GM23338 (cell line): ENCODE measurements around the gene MZB1. TPM values are rescaled to one million over a fixed set of nuclear protein-coding genes. Genes with fewer than 3 reads are reported as not detected.
"Not testable (repeated sequence)": the region's sequence is repeated elsewhere in the genome, so short reads cannot be mapped to it uniquely, and the experiment has no call there.

Source experiments
- ATAC-seq: fragments of 200-7000 bp; cut with Tn5 transposase; 3 replicates; pipeline ENCODE4 v1.9.1; 2020
- DNase-seq: peaks from one replicate; pipeline ENCODE4 v3.0.0-alpha.2; 2015; ENCODE audit warnings: low spot score
- H2AFZ ChIP-seq: fragments of 200-600 bp; sonication (generic); 2 replicates; pipeline ENCODE4 v1.8.0; 2016; ENCODE audit warnings: antibody characterized with exemption, mild to moderate bottlenecking, moderate library complexity
- H3F3A ChIP-seq: fragments of 200-600 bp; sonication (generic); replicated peaks from 2 replicates; pipeline ENCODE4 v1.8.0; 2017; ENCODE audit warnings: antibody characterized with exemption, mixed run types, low read depth
- H3K27ac ChIP-seq: fragments of 200-600 bp; sonication (generic); 2 replicates; pipeline ENCODE4 v1.6.1; 2016; ENCODE audit warnings: low read depth
- H3K27me3 ChIP-seq: fragments of 200-600 bp; sonication (generic); 2 replicates; pipeline ENCODE4 v1.8.0; 2016; ENCODE audit warnings: mild to moderate bottlenecking, mixed run types, moderate library complexity; ENCODE audit not compliant: insufficient read depth
- H3K36me3 ChIP-seq: fragments of 200-600 bp; sonication (generic); 2 replicates; pipeline ENCODE4 v1.8.0; 2016; ENCODE audit warnings: mild to moderate bottlenecking; ENCODE audit not compliant: insufficient read depth
- H3K4me1 ChIP-seq: fragments of 200-600 bp; sonication (generic); 2 replicates; pipeline ENCODE4 v1.8.0; 2016; ENCODE audit warnings: mild to moderate bottlenecking, moderate library complexity; ENCODE audit not compliant: insufficient read depth
- H3K4me2 ChIP-seq: fragments of 200-600 bp; sonication (generic); 2 replicates; pipeline ENCODE4 v1.7.1; 2017; ENCODE audit warnings: mixed run types
- H3K4me3 ChIP-seq: fragments of 200-600 bp; sonication (generic); 2 replicates; pipeline ENCODE4 v1.6.1; 2016; ENCODE audit warnings: mixed run types
- H3K79me2 ChIP-seq: fragments of 200-600 bp; sonication (generic); replicated peaks from 2 replicates; pipeline ENCODE4 v1.8.0; 2017; ENCODE audit warnings: mild to moderate bottlenecking; ENCODE audit not compliant: insufficient read depth
- H3K9me2 ChIP-seq: fragments of 200-600 bp; sonication (generic); 2 replicates; pipeline ENCODE4 v1.8.0; 2017; ENCODE audit not compliant: insufficient read depth
- H4K20me1 ChIP-seq: fragments of 200-600 bp; sonication (generic); replicated peaks from 2 replicates; pipeline ENCODE4 v1.8.0; 2017; ENCODE audit warnings: mild to moderate bottlenecking; ENCODE audit not compliant: insufficient read depth
- H3K27ac Mint-ChIP-seq: 2 replicates; pipeline ENCODE4 v1.8.0; 2020; ENCODE audit warnings: inconsistent platforms, mild to moderate bottlenecking, moderate library complexity, mixed read lengths
- H3K27me3 Mint-ChIP-seq: 3 replicates; pipeline ENCODE4 v1.8.0; 2022; ENCODE audit warnings: low read depth, mild to moderate bottlenecking, moderate library complexity, mixed read lengths, inconsistent platforms; ENCODE audit not compliant: insufficient read depth, poor library complexity
- H3K36me3 Mint-ChIP-seq: 3 replicates; pipeline ENCODE4 v1.8.0; 2021; ENCODE audit warnings: low read depth, mild to moderate bottlenecking, inconsistent platforms, moderate library complexity, mixed read lengths
- H3K4me1 Mint-ChIP-seq: 3 replicates; pipeline ENCODE4 v1.8.0; 2020; ENCODE audit warnings: mild to moderate bottlenecking, inconsistent platforms, mixed read lengths
- H3K4me3 Mint-ChIP-seq: 3 replicates; pipeline ENCODE4 v1.8.0; 2021; ENCODE audit warnings: moderate library complexity, mild to moderate bottlenecking, inconsistent platforms, mixed read lengths
- H3K9me3 Mint-ChIP-seq: 3 replicates; pipeline ENCODE4 v1.8.0; 2020; ENCODE audit warnings: moderate library complexity, mild to moderate bottlenecking, inconsistent platforms, mixed read lengths
- JUNB ChIP-seq: IDR thresholded peaks from one replicate; pipeline ENCODE4 v1.6.1; 2016; ENCODE audit warnings: antibody characterized with exemption; ENCODE audit not compliant: unreplicated experiment
- STAT1 ChIP-seq: IDR thresholded peaks from one replicate; pipeline ENCODE4 v1.6.1; 2016; ENCODE audit warnings: antibody characterized with exemption; ENCODE audit not compliant: unreplicated experiment
- ZNF462 ChIP-seq: fragments of 250-450 bp; sonication (Bioruptor Pico); IDR thresholded peaks from 2 replicates; pipeline ENCODE4 v1.5.0; 2020; ENCODE audit warnings: mild to moderate bottlenecking, moderate library complexity
- polyA plus RNA-seq: library from polyadenylated mRNA; unstranded; fragments of >200 nt; fragmentation: Nextera tagmentation; extraction: Ambion mirVana; gene quantifications from 2 replicates; pipeline ENCODE4 v1.2.1, GENCODE V29; 2016
- total RNA-seq: library from RNA; depleted of rRNA; stranded (reverse); fragments of >200 nt; shearing (Covaris generic); gene quantifications from 2 replicates; pipeline ENCODE4 v1.2.3, GENCODE V29; 2014
- TF ChIP-seq, protein P1 (sequence below), 2 experiments: fragments of 200-600 bp in 1 of 2; sonication (generic) in 1 of 2; conservative IDR thresholded peaks; 2 replicates each; pipeline versions ENCODE4 v1.5.1 to v1.6.1; 2016 to 2017; ENCODE audit warnings: antibody characterized with exemption in 2 of 2, low read depth in 2 of 2, mild to moderate bottlenecking in 2 of 2, moderate library complexity in 1 of 2

Gene MZB1
- total and polyA plus RNA-seq, 2 experiments from 2014 or later = 0.52 to 1.6 TPM

- H3K4me3 ChIP-seq = no peak overlapping the region
- peaks cover 85% of the 10 kb centered on the region for H4K20me1 ChIP-seq
- DNase-seq (no peak), ATAC-seq (no peak)
- Mint-ChIP-seq H3K27me3 (peaks cover 1% of the 10 kb centered on the region), H3K4me3 (no peak overlapping the region), H3K36me3 (peaks cover 19% of the 10 kb centered on the region; the same call in 2 of the 3 replicates), H3K9me3 (no peaks in the 10 kb centered on the region), H3K27ac (no peak overlapping the region), H3K4me1 (no peaks in the 10 kb centered on the region)
- H3K36me3 ChIP-seq = no peaks in the 10 kb centered on the region; the same call in 1 of the 2 replicates
- H3K27ac ChIP-seq = 0 out of 2 replicates have a peak overlapping the region, but pooled peaks have one; percentile 48
- H3K4me2 ChIP-seq = no peak overlapping the region
- no peaks in the 10 kb centered on the region for H3K27me3 ChIP-seq
- H3F3A ChIP-seq = 0 out of 2 replicates have a peak, but pooled peaks cover 4% of the 10 kb centered on the region
- no peaks in the 10 kb centered on the region for H3K9me2 ChIP-seq
- TF ChIP-seq JUNB = no peak
- TF ChIP-seq, protein P1, sequence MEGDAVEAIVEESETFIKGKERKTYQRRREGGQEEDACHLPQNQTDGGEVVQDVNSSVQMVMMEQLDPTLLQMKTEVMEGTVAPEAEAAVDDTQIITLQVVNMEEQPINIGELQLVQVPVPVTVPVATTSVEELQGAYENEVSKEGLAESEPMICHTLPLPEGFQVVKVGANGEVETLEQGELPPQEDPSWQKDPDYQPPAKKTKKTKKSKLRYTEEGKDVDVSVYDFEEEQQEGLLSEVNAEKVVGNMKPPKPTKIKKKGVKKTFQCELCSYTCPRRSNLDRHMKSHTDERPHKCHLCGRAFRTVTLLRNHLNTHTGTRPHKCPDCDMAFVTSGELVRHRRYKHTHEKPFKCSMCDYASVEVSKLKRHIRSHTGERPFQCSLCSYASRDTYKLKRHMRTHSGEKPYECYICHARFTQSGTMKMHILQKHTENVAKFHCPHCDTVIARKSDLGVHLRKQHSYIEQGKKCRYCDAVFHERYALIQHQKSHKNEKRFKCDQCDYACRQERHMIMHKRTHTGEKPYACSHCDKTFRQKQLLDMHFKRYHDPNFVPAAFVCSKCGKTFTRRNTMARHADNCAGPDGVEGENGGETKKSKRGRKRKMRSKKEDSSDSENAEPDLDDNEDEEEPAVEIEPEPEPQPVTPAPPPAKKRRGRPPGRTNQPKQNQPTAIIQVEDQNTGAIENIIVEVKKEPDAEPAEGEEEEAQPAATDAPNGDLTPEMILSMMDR (conservative IDR thresholded peaks at IDR 0.05; ENCODE audit: low read depth in 2 of 2) = no peak
- no peak for TF ChIP-seq STAT1
- TF ChIP-seq ZNF462 (CRISPR knock-in tag) = no peak
- no peak overlapping the region for H2AFZ ChIP-seq
- peaks cover 100% of the 10 kb centered on the region for H3K79me2 ChIP-seq
- H3K4me1 ChIP-seq = no peaks in the 10 kb centered on the region
Observed at GRCh38 chr5:139354186-139354585, 35.5 kb downstream of the MZB1 start.

DNA sequence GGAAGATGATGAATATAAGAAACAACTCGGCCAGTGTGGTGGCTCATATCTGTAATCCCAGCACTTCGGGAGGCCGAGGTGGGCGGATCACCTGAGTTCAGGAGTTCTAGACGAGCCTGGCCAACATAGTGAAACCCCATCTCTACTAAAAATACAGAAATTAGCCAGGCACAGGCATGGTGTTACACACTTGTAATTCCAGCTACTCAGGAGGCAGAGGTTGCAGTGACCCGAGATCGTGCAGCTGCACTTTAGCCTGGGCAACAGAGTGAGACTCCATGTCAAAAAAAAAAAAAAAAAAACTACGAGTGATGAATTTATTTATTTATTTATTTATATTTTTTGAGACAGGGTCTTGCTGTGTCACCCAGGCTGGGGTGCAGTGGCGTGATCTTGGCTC lies 41.9 kb downstream of the MZB1 start:
- not testable (repeated sequence) for H3K27ac Mint-ChIP-seq, H3K4me3 ChIP-seq, H3K4me2 ChIP-seq, H3K4me3 Mint-ChIP-seq, H2AFZ ChIP-seq, H3K27me3 ChIP-seq, H3K9me2 ChIP-seq, DNase-seq, H3F3A ChIP-seq, H3K27ac ChIP-seq, H3K27me3 Mint-ChIP-seq, ATAC-seq, H3K9me3 Mint-ChIP-seq, H3K4me1 ChIP-seq
- Mint-ChIP-seq H3K36me3 (peaks cover 42% of the 10 kb centered on the region), H3K4me1 (peaks cover 13% of the 10 kb centered on the region; the same call in 2 of the 3 replicates)
- Histone ChIP-seq H3K79me2 (peaks cover 100% of the 10 kb centered on the region), H4K20me1 (peaks cover 71% of the 10 kb centered on the region), H3K36me3 (peaks cover 15% of the 10 kb centered on the region)

- ATAC-seq, H3K27ac ChIP-seq, H3K4me1 ChIP-seq, H3K27me3 ChIP-seq, H3K9me2 ChIP-seq, DNase-seq, H3F3A ChIP-seq, H2AFZ ChIP-seq, H3K4me3 Mint-ChIP-seq, H3K27ac Mint-ChIP-seq, H3K9me3 Mint-ChIP-seq, H3K4me2 ChIP-seq, H3K4me3 ChIP-seq: not testable (repeated sequence)
- Mint-ChIP-seq H3K4me1 (peaks cover 23% of the 10 kb centered on the region), H3K36me3 (peaks cover 42% of the 10 kb centered on the region), H3K27me3 (peaks cover 24% of the 10 kb centered on the region)
- H3K36me3 ChIP-seq = peaks cover 15% of the 10 kb centered on the region
- peaks cover 82% of the 10 kb centered on the region for H3K79me2 ChIP-seq
- H4K20me1 ChIP-seq = peaks cover 61% of the 10 kb centered on the region
Observed at GRCh38 chr5:139345442-139345841, 44.3 kb downstream of the MZB1 start.
